Muscle layer of duodenum (tissue), 2 donors: ENCODE measurements around the gene IL17REL.

ENCODE experiments used
- H3K27ac ChIP-seq: one replicate; pipeline ENCODE4 v1.7.0; 2013; ENCODE audit warnings: mild to moderate bottlenecking, low read length
- H3K27me3 ChIP-seq: one replicate; pipeline ENCODE4 v1.7.0; 2013; ENCODE audit warnings: low read depth, mild to moderate bottlenecking, control low read depth, low read length
- H3K36me3 ChIP-seq, 2 donors: one replicate each; pipeline ENCODE4 v1.7.0; 2013; ENCODE audit warnings: low read length in 2 of 2, control low read depth in 1 of 2, mild to moderate bottlenecking in 1 of 2; ENCODE audit not compliant: insufficient read depth in 2 of 2, control insufficient read depth in 1 of 2
- H3K4me1 ChIP-seq, 2 donors: one replicate each; pipeline ENCODE4 v1.7.0; 2013; ENCODE audit warnings: low read length in 2 of 2, mild to moderate bottlenecking in 2 of 2, control low read depth in 1 of 2, moderate library complexity in 1 of 2; ENCODE audit not compliant: insufficient read depth in 2 of 2, control insufficient read depth in 1 of 2
- H3K4me3 ChIP-seq, 2 donors: one replicate each; pipeline ENCODE4 v1.7.0; 2013; ENCODE audit warnings: low read length in 2 of 2, low read depth in 1 of 2, mild to moderate bottlenecking in 1 of 2
- H3K9me3 ChIP-seq, 2 donors: one replicate each; pipeline ENCODE4 v1.7.0; 2013; ENCODE audit warnings: low read length in 2 of 2, control low read depth in 1 of 2, mild to moderate bottlenecking in 1 of 2; ENCODE audit not compliant: control insufficient read depth in 1 of 2
- donor health status: healthy.

Gene IL17REL

DNA sequence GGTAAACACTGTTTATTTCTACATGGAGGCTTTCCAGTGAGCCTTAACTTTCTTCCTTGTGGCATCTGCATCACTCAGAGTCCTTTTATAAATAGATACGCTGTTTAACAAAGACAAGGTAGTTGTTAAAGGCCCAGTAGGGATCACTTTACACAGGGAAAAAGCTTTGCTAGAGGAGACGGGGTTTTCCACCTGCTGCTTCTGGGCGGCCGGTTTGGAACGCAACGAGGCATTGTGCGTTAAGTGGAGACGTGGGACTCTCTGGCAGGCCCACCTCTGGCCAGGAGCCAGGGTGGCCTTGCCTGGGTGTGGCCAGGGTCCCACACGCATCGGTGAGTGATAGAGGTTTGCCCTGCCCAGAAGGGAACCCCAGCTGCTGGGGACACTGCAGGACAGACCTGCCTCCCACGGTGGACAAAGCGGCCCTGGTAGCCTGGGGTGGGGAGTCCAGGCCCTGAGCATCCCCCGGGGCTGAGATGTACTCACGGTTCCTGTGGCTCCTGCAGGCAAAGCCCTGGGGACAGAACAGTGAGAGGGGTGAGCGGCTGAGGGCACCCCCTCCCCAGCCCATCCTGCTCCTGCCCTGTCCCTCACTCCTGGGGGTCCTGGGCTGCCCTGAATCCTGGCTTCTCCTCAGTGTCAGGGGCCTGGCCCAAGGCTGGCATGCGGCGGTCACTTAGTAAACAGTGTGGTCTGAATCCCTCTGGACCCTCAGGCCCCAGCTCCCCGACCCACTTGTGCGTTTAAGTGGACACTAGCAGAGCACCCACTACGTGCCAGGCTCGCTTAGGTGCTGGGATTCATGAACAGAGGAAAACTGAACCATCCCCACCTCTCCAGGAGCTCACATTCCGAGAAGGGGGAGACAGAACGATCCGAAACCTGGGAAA is 4.2 kb downstream of the IL17REL start:
- no peaks in the 10 kb centered on the region for H3K9me3 ChIP-seq
- no peaks in the 10 kb centered on the region for H3K36me3 ChIP-seq
- H3K4me3 ChIP-seq, result no peak overlapping the region
- peaks cover 0 to 12% of the 10 kb centered on the region in 2 donors for H3K4me1 ChIP-seq
- H3K27ac ChIP-seq, result no peak overlapping the region
- peaks cover 24% of the 10 kb centered on the region for H3K27me3 ChIP-seq

DNA sequence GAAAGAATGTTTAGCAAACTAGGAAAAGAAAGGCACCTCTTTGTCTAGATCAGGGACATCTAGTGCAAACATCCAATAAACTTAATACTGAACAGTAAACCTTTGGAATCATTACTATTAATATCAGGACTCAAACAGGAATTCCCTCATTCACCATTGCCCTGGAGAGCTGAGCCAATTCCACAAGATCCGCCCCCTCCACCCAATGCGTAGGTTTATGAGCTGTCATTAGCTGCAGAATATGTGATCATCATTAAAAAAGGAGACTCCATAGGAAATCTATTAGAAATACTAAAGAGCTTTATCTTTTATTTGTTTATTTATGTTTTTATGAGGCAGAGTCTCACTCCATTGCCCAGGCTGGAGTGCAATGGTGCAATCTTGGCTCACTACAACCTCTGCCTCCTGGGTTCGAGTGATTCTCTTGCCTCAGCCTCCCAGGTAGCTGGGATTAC is 5.5 kb downstream of the IL17REL start:
- Histone ChIP-seq H3K4me1 (peaks cover 0 to 12% of the 10 kb centered on the region in 2 donors), H3K27me3 (peaks cover 18% of the 10 kb centered on the region), H3K27ac (peak overlapping the region; percentile 60), H3K36me3 (no peaks in the 10 kb centered on the region), H3K4me3 (no peak overlapping the region), H3K9me3 (no peaks in the 10 kb centered on the region)

DNA sequence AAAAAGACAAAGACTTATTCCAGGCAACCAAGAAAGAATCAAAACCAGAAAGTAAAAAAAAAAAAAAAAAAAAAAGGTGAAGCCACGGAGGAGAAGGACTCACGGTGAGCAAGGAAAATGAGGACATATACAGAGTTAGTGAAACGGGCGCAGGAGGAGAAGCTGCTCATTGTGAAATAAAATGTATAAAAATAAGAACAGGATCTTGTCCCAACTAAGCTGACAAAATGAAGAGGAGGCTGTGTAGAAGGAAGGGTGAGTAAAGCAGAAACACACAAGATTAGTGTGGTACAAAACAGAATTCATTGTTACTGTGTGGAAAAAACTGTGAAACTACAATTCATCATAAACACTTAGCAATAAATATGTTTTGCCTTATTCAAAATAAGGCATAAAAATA is 7.6 kb downstream of the IL17REL start:
- Histone ChIP-seq H3K27ac (no peak overlapping the region), H3K9me3 (no peaks in the 10 kb centered on the region), H3K4me1 (no peaks in the 10 kb centered on the region), H3K27me3 (peaks cover under 1% of the 10 kb centered on the region), H3K36me3 (no peaks in the 10 kb centered on the region), H3K4me3 (no peak overlapping the region)

DNA sequence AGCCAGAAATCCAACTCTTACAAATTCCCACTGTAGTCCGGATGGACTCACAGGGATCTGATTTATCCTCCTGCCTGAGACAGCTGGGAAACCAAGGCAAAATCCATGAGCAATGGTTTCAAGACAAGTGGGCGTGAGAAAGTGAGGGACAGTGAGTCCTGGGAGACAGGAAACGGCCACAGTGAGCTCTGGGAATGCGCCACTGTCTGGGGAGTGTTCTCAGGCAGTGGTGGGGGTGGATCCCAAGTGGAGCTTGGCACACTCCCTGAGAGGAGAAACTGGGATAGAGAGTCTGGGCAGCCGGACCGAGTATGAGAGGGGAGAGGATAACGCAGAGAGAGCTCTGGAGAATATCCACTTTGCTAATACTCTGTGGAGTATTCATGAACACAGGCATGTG is 9.8 kb downstream of the IL17REL start:
- Histone ChIP-seq H3K4me1 (no peaks in the 10 kb centered on the region), H3K27me3 (no peaks in the 10 kb centered on the region), H3K9me3 (no peaks in the 10 kb centered on the region), H3K4me3 (no peak overlapping the region), H3K27ac (no peak overlapping the region), H3K36me3 (no peaks in the 10 kb centered on the region)

DNA sequence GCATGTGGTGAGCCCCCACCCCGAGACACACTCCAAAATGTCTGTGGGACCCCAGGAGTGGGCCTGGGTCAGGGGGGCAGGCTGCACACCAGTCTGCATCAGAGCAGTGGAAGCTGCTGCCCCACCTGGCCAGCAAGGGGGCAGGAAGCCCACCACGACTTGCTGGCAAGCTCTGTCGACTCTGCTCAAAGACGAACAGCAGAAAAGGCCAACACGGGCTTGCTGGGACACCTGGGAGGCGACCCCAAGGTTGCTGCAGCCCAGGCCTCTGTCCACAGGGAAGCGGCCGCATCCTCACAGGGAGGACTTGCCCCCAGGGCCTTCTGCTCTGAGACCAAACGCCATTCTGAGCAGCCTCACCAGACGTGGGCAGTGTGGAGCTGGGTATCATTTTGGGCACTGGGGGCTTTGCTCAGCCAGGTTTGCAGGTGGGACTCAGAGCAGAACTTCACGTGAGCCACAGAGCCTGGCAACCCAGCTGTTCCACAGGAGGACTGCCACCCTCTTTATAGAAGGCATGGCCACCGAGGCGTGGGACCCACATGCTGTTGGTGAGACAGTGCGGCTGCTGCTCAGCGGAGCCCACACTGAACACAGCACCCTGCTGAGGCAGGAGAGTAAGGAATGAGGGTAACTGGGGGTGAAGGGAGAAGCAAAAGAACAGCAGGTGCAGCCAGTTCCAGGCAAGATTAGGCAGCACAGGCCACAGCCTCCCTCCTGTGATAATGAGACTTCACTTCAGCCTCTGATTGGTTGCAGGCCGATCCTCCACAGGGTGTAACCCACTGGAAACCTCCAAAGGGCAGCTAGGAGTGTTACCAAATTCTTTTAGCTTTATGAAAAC is 11.0 kb downstream of the IL17REL start:
- H3K4me3 ChIP-seq, result no peak overlapping the region
- no peaks in the 10 kb centered on the region for H3K27me3 ChIP-seq
- no peak overlapping the region for H3K27ac ChIP-seq
- no peaks in the 10 kb centered on the region for H3K9me3 ChIP-seq
- no peaks in the 10 kb centered on the region for H3K4me1 ChIP-seq
- H3K36me3 ChIP-seq, result no peaks in the 10 kb centered on the region

DNA sequence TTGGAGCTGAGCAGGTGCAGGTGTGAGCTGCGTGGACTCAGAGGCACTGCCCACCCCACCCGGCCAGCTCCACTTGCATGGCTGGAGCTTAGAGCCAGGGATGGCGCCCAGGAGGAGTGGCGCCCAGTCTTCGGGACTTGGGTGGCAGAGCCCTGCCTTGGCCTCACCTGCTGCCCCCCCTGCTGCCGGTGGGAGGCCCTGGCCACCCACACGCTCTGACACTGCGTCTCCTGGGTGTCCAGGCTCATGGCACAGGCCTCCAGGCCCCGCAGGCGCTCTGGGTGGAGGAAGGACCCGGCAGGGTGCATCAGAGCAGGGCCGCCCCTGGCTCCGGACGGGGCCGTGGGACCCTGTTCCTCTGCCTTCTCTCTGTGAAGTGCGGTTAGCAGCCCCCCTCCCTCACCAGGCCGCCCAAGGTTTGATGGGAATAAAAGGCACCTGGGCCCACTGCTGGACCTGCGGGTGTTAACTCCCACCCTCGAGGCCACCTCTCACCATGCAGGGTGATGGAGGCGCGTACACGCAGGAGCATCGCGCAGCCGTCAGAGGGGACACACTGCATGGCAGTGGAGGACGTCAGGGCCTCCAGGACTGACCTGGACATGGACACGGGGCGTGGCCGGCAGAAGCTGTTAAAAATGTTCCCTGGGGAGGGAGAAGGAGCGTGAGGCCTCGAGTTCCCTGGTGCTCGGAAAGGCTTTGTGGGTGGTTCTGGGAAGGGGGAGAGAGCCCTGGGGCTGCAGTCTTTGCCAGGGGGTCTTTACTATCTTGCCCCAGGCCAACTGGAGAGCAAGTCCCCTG is 11.8 kb downstream of the IL17REL start:
- Histone ChIP-seq H3K36me3 (no peaks in the 10 kb centered on the region), H3K9me3 (no peaks in the 10 kb centered on the region), H3K27me3 (no peaks in the 10 kb centered on the region), H3K27ac (no peak overlapping the region), H3K4me1 (no peaks in the 10 kb centered on the region), H3K4me3 (no peak overlapping the region)

DNA sequence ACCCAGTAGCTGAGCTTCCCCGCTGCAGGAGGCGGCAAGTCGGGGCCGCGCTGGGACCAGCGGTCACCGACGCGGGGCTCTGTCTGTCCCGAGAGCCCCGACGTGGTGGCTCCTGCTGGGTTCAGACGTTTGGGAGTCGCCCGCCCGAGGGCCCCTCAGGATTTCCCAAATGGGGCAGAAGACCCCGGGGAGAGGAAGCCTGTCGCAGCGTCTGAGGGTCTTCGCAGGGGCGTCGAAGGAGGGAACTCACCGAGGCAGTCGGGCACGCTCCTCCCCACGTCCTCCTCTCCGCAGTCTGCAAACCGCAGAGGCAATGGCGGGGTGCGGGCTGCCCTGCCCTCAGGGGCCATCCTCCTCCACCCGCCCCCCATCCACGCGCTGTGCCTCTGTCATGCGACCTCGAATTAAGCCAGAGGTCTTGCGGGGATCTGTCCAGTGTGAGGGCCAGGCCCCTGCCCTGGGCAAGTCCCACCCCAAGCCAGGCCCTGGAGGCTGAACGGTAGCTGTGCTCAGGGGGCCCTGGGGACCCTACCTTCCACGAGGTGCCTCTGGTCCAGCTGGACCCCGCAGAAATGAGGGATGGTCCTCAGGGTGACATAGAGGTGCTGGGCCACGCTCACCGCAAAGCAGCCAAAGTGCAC is 12.5 kb downstream of the IL17REL start:
- H3K27ac ChIP-seq, result no peak overlapping the region
- no peaks in the 10 kb centered on the region for H3K36me3 ChIP-seq
- H3K9me3 ChIP-seq, result no peaks in the 10 kb centered on the region
- no peaks in the 10 kb centered on the region for H3K27me3 ChIP-seq
- no peaks in the 10 kb centered on the region for H3K4me1 ChIP-seq
- H3K4me3 ChIP-seq, result no peak overlapping the region

DNA sequence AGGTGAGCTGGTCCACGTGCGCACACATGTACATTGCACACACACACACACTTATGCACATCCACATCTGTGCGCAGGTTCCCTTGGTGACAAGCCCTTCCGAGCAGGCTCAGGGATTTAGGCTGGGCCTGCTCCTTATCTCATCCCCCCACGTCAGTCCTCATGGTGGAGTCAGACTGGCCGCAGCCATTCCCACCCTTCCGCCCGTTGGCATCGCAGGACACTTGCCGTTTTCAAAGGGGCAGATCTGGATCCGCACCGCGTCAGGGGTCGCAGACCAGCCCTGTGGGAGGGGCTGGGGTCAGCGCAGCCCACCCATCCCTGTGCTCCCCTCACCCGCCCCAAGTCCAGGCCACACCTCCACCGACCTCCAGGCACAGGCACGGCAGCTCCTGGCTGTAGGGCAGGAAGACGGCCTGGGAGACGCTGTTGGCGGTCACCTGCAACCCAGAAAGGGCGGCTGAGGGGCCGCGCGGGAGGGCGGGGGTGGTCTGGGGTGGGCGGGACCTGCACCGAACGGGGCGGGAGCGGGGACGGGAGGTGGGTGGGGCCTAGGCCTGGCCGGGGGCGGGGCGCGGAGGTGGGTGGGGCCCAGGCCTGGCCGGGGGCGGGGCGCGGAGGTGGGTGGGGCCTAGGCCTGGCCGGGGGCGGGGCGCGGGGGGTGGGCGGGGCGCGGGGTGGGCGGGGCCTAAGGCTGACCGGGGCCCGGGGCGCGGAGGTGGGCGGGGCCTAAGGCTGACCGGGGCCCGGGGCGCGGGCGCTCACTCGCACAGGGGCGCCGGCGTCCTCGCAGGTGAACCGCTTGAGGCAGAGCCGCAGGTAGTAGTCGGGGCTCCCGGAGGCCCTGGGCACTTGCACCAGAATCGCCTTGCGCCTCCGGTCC is 13.3 kb downstream of the IL17REL start:
- H3K4me1 ChIP-seq, result no peaks in the 10 kb centered on the region
- H3K4me3 ChIP-seq, result no peak overlapping the region
- H3K27ac ChIP-seq, result no peak overlapping the region
- H3K9me3 ChIP-seq, result no peaks in the 10 kb centered on the region
- H3K36me3 ChIP-seq, result no peaks in the 10 kb centered on the region
- no peaks in the 10 kb centered on the region for H3K27me3 ChIP-seq

DNA sequence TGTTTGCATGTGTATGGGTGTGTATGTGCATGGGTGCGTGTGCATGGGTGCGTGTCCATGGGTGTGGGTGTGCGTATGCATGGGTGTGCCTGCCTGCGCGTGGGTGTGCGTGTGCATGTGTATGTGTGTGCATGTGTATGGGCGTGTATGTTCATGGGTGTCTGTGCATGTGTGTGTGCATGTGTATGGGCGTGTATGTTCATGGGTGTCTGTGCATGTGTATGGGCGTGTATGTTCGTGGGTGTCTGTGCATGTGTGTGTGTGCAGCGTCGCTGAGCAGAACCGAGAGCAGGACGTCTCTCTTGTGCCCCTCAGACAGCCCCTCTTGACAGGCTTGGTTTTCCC is 13.9 kb downstream of the IL17REL start:
- Histone ChIP-seq H3K4me1 (no peaks in the 10 kb centered on the region), H3K27me3 (no peaks in the 10 kb centered on the region), H3K9me3 (no peaks in the 10 kb centered on the region), H3K4me3 (no peak overlapping the region), H3K36me3 (no peaks in the 10 kb centered on the region), H3K27ac (no peak overlapping the region)
